Uterus (tissue), 2 donors: Measurements from ENCODE around the gene RANBP10.

Source experiments
- CTCF ChIP-seq, 4 experiments: fragments of 200-600 bp in 2 of 4; fragments of 450-650 bp in 2 of 4; sonication (generic) in 2 of 4; IDR thresholded peaks; one replicate each; pipeline ENCODE4 v1.5.1; 2016 to 2019; ENCODE audit warnings: antibody characterized with exemption in 4 of 4, mild to moderate bottlenecking in 2 of 4, moderate library complexity in 1 of 4
- POLR2A ChIP-seq, 2 donors: fragments of 450-650 bp; IDR thresholded peaks; one replicate each; pipeline ENCODE4 v1.6.1; 2016; ENCODE audit warnings: antibody characterized with exemption in 2 of 2, mild to moderate bottlenecking in 1 of 2, moderate library complexity in 1 of 2

GRCh38 chr16:67708368-67708771 lies 98.0 kb downstream of the RANBP10 start:
- TF ChIP-seq CTCF (IDR thresholded peaks at IDR 0.05) (no peak), POLR2A (IDR thresholded peaks at IDR 0.05) (no peak)
